ENCODE measurements around the gene ISCU. TPM values are rescaled to one million over a fixed set of nuclear protein-coding genes. Genes with fewer than 3 reads are reported as not detected.

Gene ISCU
- total and polyA plus RNA-seq, 2 of the 8 experiments (the other 6 are each of a cell fraction or from before 2014, with no cell fraction given) = 72.1 to 78.1 TPM

DNA sequence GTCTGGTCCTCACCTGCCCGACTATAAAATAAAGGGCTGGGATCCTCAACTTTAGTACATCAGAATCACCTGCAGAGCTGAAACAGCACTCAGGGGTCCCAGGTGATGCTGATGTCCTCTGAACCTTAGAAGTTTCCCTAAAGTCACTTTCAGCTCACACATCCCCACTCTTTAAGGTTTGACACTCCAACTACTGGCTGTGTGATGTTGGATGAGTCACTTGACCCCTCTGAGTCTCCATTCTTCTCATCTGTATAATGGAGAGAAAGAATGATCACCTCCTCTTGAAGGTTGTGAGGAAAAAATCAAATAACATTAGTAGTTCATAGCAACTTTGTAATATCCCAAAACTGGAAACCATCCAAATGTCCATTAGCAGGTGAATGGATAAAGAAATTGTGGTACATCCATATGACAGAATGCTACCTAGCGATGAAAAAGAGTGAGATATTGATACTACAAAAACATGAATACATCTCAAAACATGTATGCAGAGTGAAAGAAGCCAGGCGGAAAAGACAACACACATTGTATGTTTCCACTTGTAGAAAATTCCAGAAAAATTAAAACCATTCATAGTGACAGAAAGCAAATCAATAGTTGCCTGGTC lies 22.2 kb downstream of the ISCU start (continued):
- TF ChIP-seq SIN3A (conservative IDR thresholded peaks at IDR 0.05 in 1 of 2, IDR thresholded peaks at IDR 0.05 in 1 of 2; ENCODE audit: low read depth in 1 of 2, low read length in 2 of 2) (no peak), HDAC6 (IDR thresholded peaks at IDR 0.05; ENCODE audit: low read depth, low read length) (no peak), RBBP5 (IDR thresholded peaks at IDR 0.05; ENCODE audit: borderline replicate concordance, low read depth, low read length) (no peak), POLR2A (IDR thresholded peaks at IDR 0.05; ENCODE audit: control extremely low read depth in 1 of 2, low read depth in 2 of 2, low read length in 2 of 2) (no peak), FOSL1 (IDR thresholded peaks at IDR 0.05; ENCODE audit: insufficient read depth, low read depth, low read length) (no peak), CBX8 (IDR thresholded peaks at IDR 0.05; ENCODE audit: borderline replicate concordance, low read depth, low read length) (no peak), TCF12 (IDR thresholded peaks at IDR 0.05; ENCODE audit: low read depth, low read length) (no peak), EGR1 (IDR thresholded peaks at IDR 0.05; ENCODE audit: borderline replicate concordance, low read depth, low read length) (no peak)

All from H1 (cell line).